Neural progenitor cell (in vitro differentiated cells): ENCODE results near the gene COL8A1. TPM values are rescaled to one million over a fixed set of nuclear protein-coding genes. Genes with fewer than 3 reads are reported as not detected.

Experiments used
- DNase-seq: peaks from one replicate; pipeline ENCODE4 v3.0.0-alpha.2; 2016; ENCODE audit warnings: low spot score
- H2AFZ ChIP-seq: fragments of 200-600 bp; sonication (generic); replicated peaks from 2 replicates; pipeline ENCODE4 v1.6.1; 2016; ENCODE audit warnings: antibody characterized with exemption
- H3F3A ChIP-seq: fragments of 200-600 bp; sonication (generic); 2 replicates; pipeline ENCODE4 v1.6.1; 2016; ENCODE audit warnings: antibody characterized with exemption, low read depth
- H3K27ac ChIP-seq: fragments of 200-600 bp; sonication (generic); 2 replicates; pipeline ENCODE4 v1.5.1; 2016; ENCODE audit warnings: mild to moderate bottlenecking
- H3K27me3 ChIP-seq: fragments of 200-600 bp; sonication (generic); 2 replicates; pipeline ENCODE4 v1.6.1; 2016; ENCODE audit warnings: mild to moderate bottlenecking, moderate library complexity
- H3K36me3 ChIP-seq: fragments of 200-600 bp; sonication (generic); 2 replicates; pipeline ENCODE4 v1.5.1; 2016
- H3K4me1 ChIP-seq: fragments of 200-600 bp; sonication (generic); 2 replicates; pipeline ENCODE4 v1.6.1; 2016; ENCODE audit warnings: mixed run types
- H3K4me2 ChIP-seq: fragments of 200-600 bp; sonication (generic); 2 replicates; pipeline ENCODE4 v1.6.1; 2016
- H3K4me3 ChIP-seq: fragments of 200-600 bp; sonication (generic); 2 replicates; pipeline ENCODE4 v1.5.1; 2016
- H3K79me2 ChIP-seq: fragments of 200-600 bp; sonication (generic); 2 replicates; pipeline ENCODE4 v1.6.1; 2016; ENCODE audit warnings: low read depth
- H3K9ac ChIP-seq: fragments of 200-600 bp; sonication (generic); 2 replicates; pipeline ENCODE4 v1.6.1; 2016
- H3K9me3 ChIP-seq: fragments of 200-600 bp; sonication (generic); 2 replicates; pipeline ENCODE4 v1.5.1; 2016; ENCODE audit warnings: low read depth
- H4K20me1 ChIP-seq: fragments of 200-600 bp; sonication (generic); 2 replicates; pipeline ENCODE4 v1.6.1; 2016; ENCODE audit warnings: low read depth
- H3K27ac Mint-ChIP-seq: 3 replicates; pipeline ENCODE4 v1.8.0; 2021; ENCODE audit warnings: mixed read lengths
- H3K27me3 Mint-ChIP-seq: 2 replicates; pipeline ENCODE4 v1.8.0; 2022; ENCODE audit warnings: low read depth, mild to moderate bottlenecking, inconsistent platforms, moderate library complexity, mixed read lengths; ENCODE audit not compliant: insufficient read depth
- H3K36me3 Mint-ChIP-seq: 3 replicates; pipeline ENCODE4 v1.8.0; 2021; ENCODE audit warnings: mixed read lengths
- H3K4me1 Mint-ChIP-seq: 3 replicates; pipeline ENCODE4 v1.8.0; 2021; ENCODE audit warnings: mixed read lengths
- H3K4me3 Mint-ChIP-seq: 3 replicates; pipeline ENCODE4 v1.8.0; 2021; ENCODE audit warnings: mild to moderate bottlenecking, moderate library complexity, mixed read lengths
- H3K9me3 Mint-ChIP-seq: 3 replicates; pipeline ENCODE4 v1.8.0; 2020; ENCODE audit warnings: mixed read lengths
- CTCF ChIP-seq: fragments of 200-600 bp; sonication (generic); IDR thresholded peaks from 2 replicates; pipeline ENCODE4 v1.5.1; 2017; ENCODE audit warnings: antibody characterized with exemption, mild to moderate bottlenecking
- EZH2 ChIP-seq: fragments of 200-600 bp; sonication (generic); IDR thresholded peaks from 2 replicates; pipeline ENCODE4 v1.6.1; 2017; ENCODE audit warnings: antibody characterized with exemption, mild to moderate bottlenecking, moderate library complexity
- EZH2phosphoT487 ChIP-seq: fragments of 200-600 bp; sonication (generic); IDR thresholded peaks from 2 replicates; pipeline ENCODE4 v1.6.1; 2017; ENCODE audit warnings: antibody characterized with exemption
- total RNA-seq: library from RNA; depleted of rRNA; stranded (reverse); fragments of >200 nt; gene quantifications from 2 replicates; pipeline ENCODE4 v1.2.3, GENCODE V29; 2015; ENCODE audit warnings: low replicate concordance

Gene COL8A1
- total RNA-seq, 1 donor from 2014 or later, result not detected

- H3K36me3 ChIP-seq, result no peaks in the 10 kb centered on the region
- H3K27ac ChIP-seq, result no peak overlapping the region
- no peaks in the 10 kb centered on the region for H4K20me1 ChIP-seq
- H3K9ac ChIP-seq, result no peak overlapping the region
- Mint-ChIP-seq H3K27ac (no peak overlapping the region), H3K36me3 (no peaks in the 10 kb centered on the region), H3K4me1 (peaks cover 4% of the 10 kb centered on the region), H3K27me3 (no peaks in the 10 kb centered on the region), H3K9me3 (no peaks in the 10 kb centered on the region), H3K4me3 (no peak overlapping the region)
- H3K79me2 ChIP-seq, result no peaks in the 10 kb centered on the region
- H3K9me3 ChIP-seq, result no peaks in the 10 kb centered on the region
- H3K4me1 ChIP-seq, result no peaks in the 10 kb centered on the region
- H3K4me3 ChIP-seq, result no peak overlapping the region
- TF ChIP-seq CTCF (no peak), EZH2 (no peak), EZH2phosphoT487 (no peak)
- H3K4me2 ChIP-seq, result no peak overlapping the region
- no peaks in the 10 kb centered on the region for H3K27me3 ChIP-seq
- H3F3A ChIP-seq, result no peaks in the 10 kb centered on the region
- DNase-seq, result no peak
- no peak overlapping the region for H2AFZ ChIP-seq
Measured at GRCh38 chr3:99712291-99712954, 74.0 kb downstream of the COL8A1 start.

GRCh38 chr3:99713440-99713839 lies 75.0 kb downstream of the COL8A1 start:
- H3K27ac ChIP-seq, result no peak overlapping the region
- H3K4me3 Mint-ChIP-seq, result no peak overlapping the region

DNA sequence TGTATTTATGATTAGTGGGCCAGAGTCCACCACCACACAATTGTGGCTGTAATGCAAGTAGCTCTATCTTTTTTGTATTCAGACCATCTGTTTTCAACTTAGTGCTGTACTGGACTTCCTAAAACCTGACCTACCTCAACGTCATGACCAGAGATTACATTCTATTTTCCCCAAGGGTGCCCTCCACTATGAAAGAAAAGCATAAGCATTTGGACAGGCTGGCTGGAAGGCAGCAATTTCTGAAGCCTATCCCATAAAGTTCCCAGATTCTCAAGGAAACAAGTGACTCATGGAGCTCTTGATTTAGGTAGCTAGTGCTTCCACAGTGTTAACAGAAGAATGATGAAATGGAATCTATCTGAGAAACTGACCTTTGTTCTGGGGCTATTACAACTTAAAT lies 75.8 kb downstream of the COL8A1 start:
- Mint-ChIP-seq H3K27me3 (no peaks in the 10 kb centered on the region), H3K9me3 (no peaks in the 10 kb centered on the region), H3K4me1 (peaks cover 4% of the 10 kb centered on the region), H3K27ac (no peak overlapping the region), H3K36me3 (no peaks in the 10 kb centered on the region), H3K4me3 (no peak overlapping the region)
- Histone ChIP-seq H3K9ac (no peak overlapping the region), H3K36me3 (no peaks in the 10 kb centered on the region), H3K27ac (no peak overlapping the region), H3K79me2 (no peaks in the 10 kb centered on the region), H3K27me3 (no peaks in the 10 kb centered on the region), H3F3A (no peaks in the 10 kb centered on the region), H3K4me2 (no peak overlapping the region), H3K9me3 (no peaks in the 10 kb centered on the region), H3K4me3 (no peak overlapping the region), H3K4me1 (peaks cover 10% of the 10 kb centered on the region), H4K20me1 (no peaks in the 10 kb centered on the region), H2AFZ (no peak overlapping the region)
- no peak for DNase-seq
- no peak for TF ChIP-seq EZH2phosphoT487
- TF ChIP-seq CTCF, result no peak
- no peak for TF ChIP-seq EZH2

More at GRCh38 chr3:99713440-99713839, 75.0 kb downstream of the COL8A1 start:
- Histone ChIP-seq H3K79me2 (no peaks in the 10 kb centered on the region), H4K20me1 (no peaks in the 10 kb centered on the region), H3K36me3 (no peaks in the 10 kb centered on the region), H3K27me3 (no peaks in the 10 kb centered on the region), H3K4me3 (no peak overlapping the region), H3K9ac (no peak overlapping the region), H3F3A (no peaks in the 10 kb centered on the region), H3K4me2 (no peak overlapping the region), H2AFZ (no peak overlapping the region), H3K4me1 (peaks cover 8% of the 10 kb centered on the region), H3K9me3 (no peaks in the 10 kb centered on the region)
- Mint-ChIP-seq H3K27ac (no peak overlapping the region), H3K9me3 (no peaks in the 10 kb centered on the region), H3K4me1 (peaks cover 4% of the 10 kb centered on the region), H3K36me3 (no peaks in the 10 kb centered on the region), H3K27me3 (no peaks in the 10 kb centered on the region)
- TF ChIP-seq CTCF, result no peak
- TF ChIP-seq EZH2, result no peak
- TF ChIP-seq EZH2phosphoT487, result no peak
- no peak for DNase-seq
